ENCODE results near the gene UXS1.

DNA sequence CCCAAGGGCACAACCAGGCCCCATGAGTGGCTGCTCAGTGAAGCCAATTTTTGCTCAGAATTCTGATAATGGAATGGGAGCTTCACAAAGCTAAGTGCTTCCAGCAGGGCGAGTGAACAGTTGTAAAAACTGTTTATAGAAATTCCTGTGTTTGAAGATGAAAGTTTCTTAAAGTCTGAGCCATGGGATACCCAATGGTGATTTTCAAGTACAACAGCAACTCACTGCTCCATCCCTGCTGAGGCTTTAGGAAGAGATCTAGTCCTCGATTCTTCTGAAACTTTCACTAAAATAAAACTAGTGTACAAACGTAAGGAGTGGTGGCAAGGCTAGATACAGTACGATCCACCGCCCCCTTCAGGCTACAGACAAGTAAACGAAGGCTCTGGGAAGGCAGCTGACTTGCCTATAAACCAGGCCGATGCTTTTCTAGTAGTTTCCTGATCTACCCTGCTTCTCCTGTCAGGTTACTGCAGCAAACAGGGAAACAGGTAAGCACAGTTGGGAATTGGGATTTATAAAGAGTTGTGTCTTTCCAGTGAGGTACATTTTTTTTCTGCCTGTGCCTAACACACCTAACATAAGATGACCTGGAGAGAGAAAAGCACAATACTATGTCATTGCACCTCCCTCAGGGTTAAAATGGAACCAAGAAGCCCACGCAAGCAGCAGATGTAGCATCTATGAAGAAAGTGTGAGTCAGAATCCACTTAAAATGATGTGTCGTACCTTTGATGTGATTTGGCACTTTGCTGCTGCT is 108.7 kb downstream of the UXS1 start:
- TF ChIP-seq, protein P1, sequence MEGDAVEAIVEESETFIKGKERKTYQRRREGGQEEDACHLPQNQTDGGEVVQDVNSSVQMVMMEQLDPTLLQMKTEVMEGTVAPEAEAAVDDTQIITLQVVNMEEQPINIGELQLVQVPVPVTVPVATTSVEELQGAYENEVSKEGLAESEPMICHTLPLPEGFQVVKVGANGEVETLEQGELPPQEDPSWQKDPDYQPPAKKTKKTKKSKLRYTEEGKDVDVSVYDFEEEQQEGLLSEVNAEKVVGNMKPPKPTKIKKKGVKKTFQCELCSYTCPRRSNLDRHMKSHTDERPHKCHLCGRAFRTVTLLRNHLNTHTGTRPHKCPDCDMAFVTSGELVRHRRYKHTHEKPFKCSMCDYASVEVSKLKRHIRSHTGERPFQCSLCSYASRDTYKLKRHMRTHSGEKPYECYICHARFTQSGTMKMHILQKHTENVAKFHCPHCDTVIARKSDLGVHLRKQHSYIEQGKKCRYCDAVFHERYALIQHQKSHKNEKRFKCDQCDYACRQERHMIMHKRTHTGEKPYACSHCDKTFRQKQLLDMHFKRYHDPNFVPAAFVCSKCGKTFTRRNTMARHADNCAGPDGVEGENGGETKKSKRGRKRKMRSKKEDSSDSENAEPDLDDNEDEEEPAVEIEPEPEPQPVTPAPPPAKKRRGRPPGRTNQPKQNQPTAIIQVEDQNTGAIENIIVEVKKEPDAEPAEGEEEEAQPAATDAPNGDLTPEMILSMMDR (IDR thresholded peaks at IDR 0.05; ENCODE audit: poor library complexity, severe bottlenecking): no peak
- no peak for TF ChIP-seq EP300 (conservative IDR thresholded peaks at IDR 0.05; ENCODE audit: poor library complexity, severe bottlenecking)
- no peak for TF ChIP-seq SMC3 (conservative IDR thresholded peaks at IDR 0.05; ENCODE audit: poor library complexity)
- TF ChIP-seq POLR2AphosphoS5 (IDR thresholded peaks at IDR 0.05): no peak
- TF ChIP-seq RAD21 (conservative IDR thresholded peaks at IDR 0.05): no peak
- no peak for TF ChIP-seq EZH2 (IDR thresholded peaks at IDR 0.05; ENCODE audit: borderline replicate concordance, insufficient read depth, low read length, poor library complexity, severe bottlenecking)
- no peak for TF ChIP-seq REST (IDR thresholded peaks at IDR 0.05; ENCODE audit: borderline replicate concordance)
- TF ChIP-seq TAF1 (IDR thresholded peaks at IDR 0.05; ENCODE audit: low read depth): no peak
- TF ChIP-seq MXI1 (conservative IDR thresholded peaks at IDR 0.05; ENCODE audit: poor library complexity, severe bottlenecking): no peak
